Mesenteric fat pad (tissue), 1 donor: ENCODE results near the gene LCN9. TPM values are rescaled to one million over a fixed set of nuclear protein-coding genes. Genes with fewer than 3 reads are reported as not detected.
"Not testable (repeated sequence)": the region's sequence is repeated elsewhere in the genome, so short reads cannot be mapped to it uniquely, and the experiment has no call there.

Source experiments
- DNase-seq: peaks from one replicate; pipeline ENCODE4 v3.0.0-alpha.2; 2020; ENCODE audit warnings: low spot score
- total RNA-seq: library from RNA; stranded (reverse); fragmentation: NEBNext Ultra II Directional; extraction: Animal tissue kit (Norgen Biotek cat#: 25700); gene quantifications from one replicate; pipeline ENCODE4 v1.2.1, GENCODE V29; 2021
- donor health status: DM: yes; HTN: yes; CAD: no.

The LCN9 gene
- total RNA-seq, 1 donor from 2014 or later = not detected

GRCh38 chr9:135644631-135645218, 18.4 kb upstream of the LCN9 start:
- DNase-seq = no peak

GRCh38 chr9:135647884-135648283, 15.2 kb upstream of the LCN9 start:
- DNase-seq = no peak

- no peak for DNase-seq
Measured at GRCh38 chr9:135648494-135649410, 14.4 kb upstream of the LCN9 start.

- DNase-seq = no peak
Measured at GRCh38 chr9:135649508-135649907, 13.6 kb upstream of the LCN9 start.

- DNase-seq = peak; percentile 57
Measured at GRCh38 chr9:135650408-135650807, 12.7 kb upstream of the LCN9 start.

- peak; percentile 82 for DNase-seq
Measured at GRCh38 chr9:135655317-135655716, 7.8 kb upstream of the LCN9 start.

- peak; percentile 68 for DNase-seq
Measured at GRCh38 chr9:135657416-135657815, 5.7 kb upstream of the LCN9 start.

- DNase-seq = no peak
Measured at GRCh38 chr9:135659252-135659651, 3.9 kb upstream of the LCN9 start.

GRCh38 chr9:135660407-135660806, 2.7 kb upstream of the LCN9 start:
- peak; percentile 55 for DNase-seq

GRCh38 chr9:135661816-135662560, 1.1 kb upstream of the LCN9 start:
- peak; percentile 57 for DNase-seq

- DNase-seq = peak; percentile 51
Measured at GRCh38 chr9:135663451-135663770, 302 bp downstream of the LCN9 start.

- peak; percentile 41 for DNase-seq
Measured at GRCh38 chr9:135663857-135664256, 748 bp downstream of the LCN9 start.

- peak; percentile 74 for DNase-seq
Measured at GRCh38 chr9:135664266-135664665, 1.2 kb downstream of the LCN9 start.

GRCh38 chr9:135664801-135665794, 2.0 kb downstream of the LCN9 start:
- DNase-seq = peak; percentile 67

GRCh38 chr9:135665795-135666189, 2.7 kb downstream of the LCN9 start:
- DNase-seq = peak; percentile 51

GRCh38 chr9:135666534-135667462, 3.7 kb downstream of the LCN9 start:
- DNase-seq = peak; percentile 64

- DNase-seq = peak; percentile 83
Measured at GRCh38 chr9:135667463-135668001, 4.4 kb downstream of the LCN9 start.

GRCh38 chr9:135669018-135669417, 5.9 kb downstream of the LCN9 start:
- DNase-seq = not testable (repeated sequence)

GRCh38 chr9:135669616-135670285, 6.6 kb downstream of the LCN9 start:
- DNase-seq = no peak
